ENCODE results near the gene C1QL3. TPM values are rescaled to one million over a fixed set of nuclear protein-coding genes. Genes with fewer than 3 reads are reported as not detected.

Gene C1QL3
- not detected in 2 replicates for total RNA-seq

GRCh38 chr10:16521311-16522016 lies at the start of gene C1QL3:
Gene C1QL3 (minus strand): TSS chr10:16521879. CDS start chr10:16521065, 814 bp downstream.

Other genes with a start within 250 kb of the C1QL3 start
- gene PTER, start 84.9 kb downstream of the C1QL3 start, total RNA-seq, result 5.7 TPM in 2 replicates

Measured in airway epithelial cell (primary cell).